ENCODE results near the gene MMD. TPM values are rescaled to one million over a fixed set of nuclear protein-coding genes. Genes with fewer than 3 reads are reported as not detected.
A peak's percentile ranks its signal among the peaks of the same experiment; 100 is the strongest.
"Not testable (repeated sequence)": the region's sequence is repeated elsewhere in the genome, so short reads cannot be mapped to it uniquely, and the experiment has no call there.

MMD gene
- total RNA-seq, 1 donor from 2014 or later = 33.1 TPM

DNA sequence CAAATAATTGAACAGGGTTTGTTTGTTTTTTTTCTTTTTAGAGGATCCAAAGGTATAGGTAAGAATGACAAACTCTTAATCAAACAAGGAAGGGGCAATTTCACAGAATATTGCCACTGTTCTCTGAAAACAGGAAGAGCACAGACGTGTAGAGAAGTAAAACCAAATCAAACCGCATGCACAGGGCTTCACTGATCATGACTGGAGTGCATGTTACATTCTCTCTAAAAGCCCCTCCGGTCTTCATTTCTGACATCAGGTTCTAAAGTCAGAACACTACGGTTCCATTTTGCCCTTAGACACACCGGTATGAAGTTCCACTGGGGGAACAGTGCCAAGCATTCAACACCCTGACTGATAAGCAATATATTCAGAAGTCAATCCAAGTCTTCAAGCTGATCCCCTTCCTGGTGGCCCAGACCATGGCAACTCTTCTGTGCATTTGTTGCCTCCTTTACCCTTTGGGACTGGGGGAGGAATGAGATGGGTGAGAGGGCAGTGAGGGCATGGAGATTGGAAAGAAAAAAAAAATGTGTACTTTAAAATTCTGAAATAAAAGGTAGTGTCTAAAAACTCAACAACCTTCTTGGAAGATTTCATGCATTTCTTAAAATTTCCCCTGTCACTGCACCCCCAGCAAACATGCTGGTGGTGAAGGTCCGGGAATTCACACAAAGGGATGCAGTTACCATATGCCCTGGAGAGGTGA, 1.4 kb downstream of the MMD start:
- DNase-seq (ENCODE audit: low read depth) = no peak

DNA sequence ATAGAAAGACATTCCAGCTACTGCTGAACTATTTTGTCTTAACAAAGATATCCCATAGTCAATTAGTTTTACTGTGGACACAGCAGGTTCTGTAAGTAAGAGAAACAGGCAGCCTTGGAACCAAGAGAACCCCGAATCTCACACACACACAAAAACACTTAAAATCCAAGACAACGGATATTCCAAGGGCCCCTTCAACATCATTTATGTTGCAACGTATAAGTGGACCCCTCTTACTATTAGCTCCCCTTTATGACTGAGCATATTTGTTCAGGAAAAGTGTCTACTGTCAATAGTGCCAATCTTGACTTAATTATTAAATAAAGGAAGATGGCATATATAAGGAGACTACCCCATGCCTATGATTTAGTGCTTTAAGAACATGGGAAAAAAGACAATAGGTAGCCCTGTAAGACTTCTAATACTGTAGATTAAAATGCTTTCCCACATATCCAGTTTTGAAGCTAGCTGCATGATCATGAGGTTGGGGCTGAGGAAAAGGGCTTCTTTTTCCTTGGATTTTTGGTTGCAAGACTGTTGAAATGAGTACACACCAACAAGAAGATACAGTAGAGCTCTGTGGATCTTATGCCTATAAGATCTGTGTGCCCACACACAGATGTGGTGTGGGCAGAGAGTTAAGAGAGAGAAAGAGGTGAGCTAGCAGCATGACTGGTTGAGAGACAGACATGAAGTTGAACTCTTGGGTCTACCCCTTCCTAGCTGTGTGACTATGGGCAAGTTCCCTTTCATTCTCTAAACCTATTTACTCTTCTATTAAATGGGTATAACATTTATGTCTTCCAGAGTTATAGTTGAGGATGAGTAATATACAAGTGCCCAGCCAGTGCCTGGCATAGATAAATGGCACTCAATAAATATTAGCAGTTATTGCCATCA, 3.0 kb downstream of the MMD start:
- DNase-seq (ENCODE audit: low read depth) = no peak

DNA sequence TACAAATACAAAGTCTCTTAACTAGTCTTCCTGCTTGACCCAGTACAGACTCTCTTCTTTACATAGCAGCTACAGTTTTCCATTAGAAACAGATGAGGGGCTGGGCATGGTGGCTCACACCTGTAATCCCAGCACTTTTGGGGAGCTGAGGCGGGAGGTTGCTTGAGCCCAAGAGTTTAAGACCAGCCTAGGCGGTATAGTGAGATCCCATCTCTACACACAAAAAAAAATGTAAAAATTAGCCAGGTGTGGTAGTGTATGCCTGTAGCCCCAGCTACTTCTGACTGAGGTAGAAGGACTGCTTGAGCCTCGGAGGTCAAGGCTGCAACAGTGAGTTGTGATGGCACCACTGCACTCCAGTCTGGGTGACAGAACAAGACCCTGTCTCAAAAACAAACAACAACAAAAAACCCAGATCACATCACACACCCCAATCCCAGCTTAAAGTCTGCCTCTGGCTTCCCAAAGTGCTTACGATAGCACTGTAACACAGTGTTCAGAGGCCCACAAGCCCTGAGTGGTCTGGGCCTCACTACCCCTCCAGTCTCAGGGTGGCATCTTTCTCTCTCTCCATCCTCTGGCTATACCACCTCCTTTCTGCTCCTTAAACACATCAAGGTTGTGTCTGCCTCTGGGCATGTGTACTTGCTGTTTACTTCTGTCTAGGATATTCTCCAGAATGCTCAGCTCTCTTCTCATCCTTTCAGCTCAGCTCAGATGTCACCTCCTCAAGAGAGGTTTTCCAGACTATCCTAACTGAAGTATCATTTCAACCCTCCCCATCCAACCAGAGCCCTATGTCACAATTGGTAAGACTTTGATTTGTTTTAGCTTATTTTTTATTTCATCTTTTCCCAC, 4.0 kb downstream of the MMD start:
- no peak for DNase-seq (ENCODE audit: low read depth)

DNA sequence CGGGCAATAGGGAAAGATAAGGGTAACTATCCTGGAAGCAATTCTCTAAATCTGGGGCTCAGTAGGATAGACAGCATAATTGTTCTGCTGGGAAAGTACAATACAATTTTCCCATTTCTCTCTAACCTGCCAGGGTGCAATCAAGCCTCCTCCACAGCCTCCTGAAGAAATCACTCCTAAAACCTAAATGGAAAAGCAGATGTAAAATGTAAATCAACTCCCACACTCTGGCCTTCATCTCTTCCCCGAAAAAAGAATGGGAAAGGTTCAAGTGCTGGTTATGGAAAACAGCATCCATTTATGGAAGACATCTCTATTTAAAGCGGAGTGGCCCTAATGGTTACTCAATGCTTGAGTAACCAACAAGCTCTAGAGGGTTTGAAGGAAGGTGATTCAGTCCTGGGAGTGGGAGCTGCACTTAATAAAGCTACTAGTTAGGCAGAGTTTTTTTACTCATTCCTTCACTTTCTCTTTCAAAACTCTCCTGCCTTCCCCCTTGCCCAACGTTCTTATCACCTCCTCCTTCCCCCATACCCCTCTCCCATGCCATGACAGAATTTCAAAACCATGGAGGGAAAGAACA, 5.1 kb downstream of the MMD start:
- DNase-seq (ENCODE audit: low read depth) = peak; percentile 83

DNA sequence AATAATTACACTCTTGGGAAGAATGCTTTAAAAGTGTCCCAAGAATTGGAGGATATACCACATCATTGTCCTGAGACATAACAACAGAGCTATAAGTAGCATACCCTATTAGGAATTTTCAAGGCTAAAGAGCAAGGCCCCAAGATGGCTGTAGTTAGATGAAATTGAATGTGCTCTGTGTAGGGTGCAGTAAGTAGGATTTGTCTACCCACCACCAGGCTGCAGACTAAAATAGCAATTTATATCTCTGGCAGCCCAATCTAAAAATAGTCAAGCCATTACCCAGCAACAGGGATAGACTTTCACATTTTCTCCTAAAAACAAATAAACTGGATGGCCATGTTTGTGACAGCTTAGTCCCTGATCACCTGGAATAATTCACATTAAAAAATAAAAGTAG, 5.6 kb downstream of the MMD start:
- DNase-seq (ENCODE audit: low read depth) = no peak

DNA sequence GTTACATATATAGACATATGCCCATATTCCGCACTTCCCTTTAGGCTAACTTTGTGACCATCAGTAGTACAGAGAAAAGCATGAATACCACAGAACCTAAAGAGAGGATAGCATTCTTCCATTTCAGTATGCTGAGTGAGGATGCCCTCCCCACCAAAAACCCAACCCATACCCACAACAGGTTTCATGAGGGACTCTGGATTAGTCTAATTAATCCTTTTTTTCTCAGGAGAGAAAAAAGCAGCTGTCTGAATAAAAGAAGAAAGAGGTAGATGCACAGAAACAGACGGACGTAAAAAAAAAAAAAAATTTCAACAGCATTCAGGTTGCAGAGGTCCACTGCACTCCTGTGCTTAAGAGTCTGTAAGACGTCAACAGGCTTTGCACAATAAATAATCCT, 6.7 kb downstream of the MMD start:
- no peak for DNase-seq (ENCODE audit: low read depth)

DNA sequence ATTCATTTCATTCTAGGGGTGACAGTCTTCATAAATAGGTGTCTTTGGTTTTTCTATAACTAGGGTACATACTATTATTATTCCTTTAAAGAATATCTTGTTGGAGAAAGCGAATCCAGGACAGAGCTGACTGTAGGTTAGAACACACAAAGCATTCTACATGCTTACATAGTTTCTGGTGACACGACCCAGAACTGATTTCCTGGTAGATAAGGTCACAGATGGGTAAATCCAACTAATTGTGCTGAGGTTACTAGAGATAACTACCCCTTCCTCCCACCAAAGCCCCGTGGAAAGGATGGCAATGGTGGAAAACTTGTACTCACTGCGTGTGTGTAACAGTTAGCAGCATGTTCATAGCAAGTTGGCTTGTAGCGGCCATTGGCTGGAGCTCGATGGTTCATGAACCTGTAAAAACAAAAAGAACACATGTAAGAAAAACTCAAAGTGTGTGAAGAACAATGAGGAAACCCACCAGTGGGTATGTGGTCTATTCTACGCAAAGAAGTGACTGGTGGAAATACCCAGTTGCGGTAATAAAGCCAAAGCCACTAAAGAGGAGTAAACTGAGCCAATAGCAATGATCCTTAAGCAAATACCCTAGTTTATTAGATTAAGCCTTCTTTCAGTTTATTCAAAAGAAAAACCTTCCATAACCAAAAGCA, 7.7 kb downstream of the MMD start:
- no peak for DNase-seq (ENCODE audit: low read depth)

DNA sequence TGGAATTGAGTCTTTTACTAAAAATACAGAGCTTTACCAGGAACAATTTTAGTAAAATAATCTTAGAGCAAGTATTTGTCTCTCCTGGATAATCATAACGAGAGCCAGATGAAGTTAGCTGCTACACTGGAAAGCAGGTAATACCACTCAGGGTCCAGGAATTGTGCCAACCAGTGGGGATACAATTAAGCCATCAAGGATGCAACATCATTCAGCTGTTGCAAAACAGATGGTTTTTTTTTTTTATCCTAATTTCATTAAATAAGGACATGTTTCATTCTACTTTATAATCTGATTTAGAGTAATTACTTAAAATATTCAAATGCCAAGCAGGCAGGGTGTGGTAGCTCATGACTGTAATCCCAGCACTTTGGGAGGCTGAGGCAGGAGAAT, 10.2 kb downstream of the MMD start:
- no peak for DNase-seq (ENCODE audit: low read depth)

DNA sequence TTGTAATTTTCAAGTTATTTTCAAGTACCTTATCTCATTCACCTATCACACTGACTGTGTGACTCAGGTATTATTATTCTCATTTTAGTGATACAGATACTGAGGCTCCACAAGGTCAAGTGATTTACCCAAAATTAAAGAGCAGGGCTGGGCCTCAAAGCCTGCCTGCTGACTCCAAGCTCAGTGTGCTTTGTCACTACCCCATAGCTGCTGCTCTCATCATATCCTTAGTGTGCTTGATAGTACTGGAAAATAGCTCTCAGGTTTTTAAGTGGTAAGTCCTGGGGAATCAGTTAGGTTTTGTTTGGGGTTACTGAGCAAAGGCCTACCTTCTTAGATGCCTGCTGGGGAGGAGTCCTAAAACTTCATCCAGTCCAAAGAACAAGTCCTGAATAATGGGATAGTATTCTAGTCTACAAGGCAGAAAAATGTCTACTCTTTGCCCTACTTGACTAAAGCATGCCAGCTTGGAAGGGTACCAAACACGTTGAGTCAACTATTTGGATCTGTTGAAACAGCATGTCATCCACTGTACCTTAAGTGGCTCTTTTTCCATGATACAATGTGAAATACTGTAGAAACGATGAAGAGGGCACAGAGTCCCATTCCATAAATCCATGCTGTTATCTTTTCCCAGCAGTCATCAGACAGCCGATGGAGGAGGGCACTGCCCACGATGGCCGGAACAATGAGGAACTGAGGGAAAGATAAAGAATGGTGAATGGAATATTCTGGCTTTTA, 10.7 kb downstream of the MMD start:
- no peak for DNase-seq (ENCODE audit: low read depth)

DNA sequence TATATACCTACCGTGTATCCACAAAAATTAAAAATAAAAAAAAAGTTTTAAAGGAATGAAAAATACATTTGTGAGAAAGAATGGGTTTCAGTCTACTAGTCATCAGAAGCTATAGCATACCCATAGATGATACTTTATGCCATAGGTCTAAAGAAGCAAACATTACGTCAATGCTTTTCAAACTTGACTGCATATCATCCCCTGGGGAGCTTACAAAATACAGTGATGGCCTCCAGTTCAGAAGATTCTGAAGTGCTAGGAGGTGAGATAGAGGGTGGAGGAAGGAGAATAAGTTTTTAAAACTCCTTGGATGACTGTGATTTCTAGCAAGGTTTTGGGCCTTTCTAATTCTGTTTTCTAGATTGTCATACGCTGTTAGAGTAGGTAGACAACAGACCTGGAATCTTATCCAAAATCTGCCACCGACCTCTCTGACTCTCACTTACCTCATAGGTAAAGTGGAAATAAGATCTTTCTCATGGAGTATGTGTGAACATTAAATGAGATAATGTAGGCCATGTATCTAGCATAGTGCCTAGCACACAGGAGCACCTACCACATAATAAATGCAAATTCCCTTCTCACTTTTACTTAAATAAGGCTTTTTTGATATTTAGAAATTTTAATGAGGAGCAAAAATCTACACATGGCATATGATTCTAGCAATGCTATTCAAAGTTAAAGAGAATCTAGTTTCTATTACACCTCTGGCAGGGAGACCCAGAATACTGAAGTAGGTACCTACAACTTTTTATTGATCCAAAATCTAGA, 12.4 kb downstream of the MMD start:
- no peak for DNase-seq (ENCODE audit: low read depth)

DNA sequence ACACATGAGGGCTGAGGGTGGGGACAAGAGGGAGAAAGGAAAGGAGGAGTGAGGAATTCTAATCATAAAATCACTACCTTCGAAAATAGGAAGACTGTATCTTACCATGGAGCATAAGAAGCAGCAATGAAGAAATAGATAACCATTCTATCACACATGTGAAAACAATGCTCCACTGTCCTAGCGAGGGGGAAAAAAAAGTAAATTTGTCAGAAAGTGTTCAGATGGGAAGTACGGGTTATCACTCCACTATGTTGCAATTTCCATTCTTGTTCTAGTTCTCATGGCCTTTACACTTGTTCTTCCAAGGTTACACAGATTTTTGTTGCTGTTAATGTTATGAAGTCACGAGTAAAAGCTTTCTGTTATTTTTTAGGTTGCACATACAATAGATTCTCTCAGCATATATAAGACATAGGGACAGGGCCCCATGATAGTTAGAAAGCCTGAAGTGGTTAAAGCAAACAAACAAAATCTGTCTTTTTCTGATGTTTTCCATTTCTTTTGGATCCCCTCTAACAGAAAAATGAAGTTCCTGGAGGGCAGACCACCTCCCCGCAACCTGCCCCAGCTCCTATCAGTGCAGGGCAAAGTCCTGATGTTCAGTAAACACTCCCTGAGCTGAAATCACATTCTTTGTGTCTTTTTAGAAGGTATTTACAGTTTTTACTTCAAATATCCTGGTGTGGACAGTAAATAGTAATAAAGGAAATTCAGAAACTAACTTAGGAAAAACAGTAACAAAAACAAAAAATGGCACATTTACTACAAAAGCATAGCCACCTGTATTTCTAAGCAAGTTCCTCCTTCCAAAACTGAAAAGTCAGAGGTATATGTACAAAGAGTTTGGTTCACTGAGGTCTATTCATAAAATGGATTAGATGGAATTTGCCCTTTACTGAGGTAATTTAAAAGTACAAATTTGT, 13.7 kb downstream of the MMD start:
- DNase-seq (ENCODE audit: low read depth) = no peak

DNA sequence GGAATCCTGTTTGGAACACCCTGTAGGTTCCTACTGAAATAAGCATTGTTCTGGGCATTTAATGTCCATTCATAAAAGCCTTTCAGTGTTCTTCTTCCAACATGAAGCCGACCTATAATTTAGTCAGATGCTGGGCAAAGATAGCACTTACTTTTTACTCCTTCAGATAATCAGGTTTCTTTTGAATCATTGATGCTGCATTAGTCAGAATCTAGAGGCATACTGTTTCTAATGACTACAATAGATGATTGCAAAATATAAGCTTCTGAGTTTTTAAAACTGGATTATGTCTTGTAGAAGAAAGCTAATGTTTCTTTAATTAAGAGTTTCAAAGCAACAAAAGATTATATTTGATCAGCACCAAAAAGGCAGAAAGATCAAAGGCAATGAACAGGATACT, 16.0 kb downstream of the MMD start:
- no peak for DNase-seq (ENCODE audit: low read depth)

DNA sequence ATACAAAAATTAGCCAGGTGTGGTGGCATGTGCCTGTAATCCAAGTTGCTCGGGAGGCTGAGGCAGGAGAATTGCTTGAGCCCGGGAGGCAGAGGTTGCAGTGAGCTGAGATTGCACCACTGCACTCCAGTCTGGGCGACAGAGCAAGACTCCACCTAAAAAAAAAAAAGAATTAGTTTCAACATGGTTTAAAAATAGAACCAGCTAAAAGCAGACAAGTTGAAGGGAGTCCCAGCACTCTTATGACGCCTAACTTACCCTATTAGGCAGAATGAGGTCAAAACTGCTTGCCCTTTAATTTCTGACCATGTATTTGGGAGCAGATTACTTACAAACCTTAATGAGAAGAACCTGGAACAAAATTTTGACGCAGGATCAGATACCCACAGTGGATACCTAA, 17.4 kb downstream of the MMD start:
- DNase-seq (ENCODE audit: low read depth) = not testable (repeated sequence)

DNA sequence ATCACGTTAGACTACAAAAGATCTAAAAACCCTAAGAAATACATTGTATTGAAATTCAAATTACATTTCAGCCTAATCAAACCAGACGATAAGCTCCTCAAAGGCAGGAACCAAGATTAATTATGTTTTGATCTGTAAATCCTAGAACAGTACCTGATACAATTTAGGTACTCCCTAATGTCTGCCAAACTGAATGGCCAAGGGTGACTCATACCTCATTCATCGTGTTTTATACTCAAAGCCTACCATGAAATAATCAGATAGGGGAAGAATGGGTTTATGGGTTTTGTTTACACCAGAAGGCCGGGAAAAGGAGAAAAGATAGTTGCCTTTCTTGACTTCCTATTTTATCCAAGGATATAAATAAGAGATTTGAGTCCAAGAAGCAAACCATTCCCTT, 19.3 kb downstream of the MMD start:
- peak; percentile 48 for DNase-seq (ENCODE audit: low read depth)

DNA sequence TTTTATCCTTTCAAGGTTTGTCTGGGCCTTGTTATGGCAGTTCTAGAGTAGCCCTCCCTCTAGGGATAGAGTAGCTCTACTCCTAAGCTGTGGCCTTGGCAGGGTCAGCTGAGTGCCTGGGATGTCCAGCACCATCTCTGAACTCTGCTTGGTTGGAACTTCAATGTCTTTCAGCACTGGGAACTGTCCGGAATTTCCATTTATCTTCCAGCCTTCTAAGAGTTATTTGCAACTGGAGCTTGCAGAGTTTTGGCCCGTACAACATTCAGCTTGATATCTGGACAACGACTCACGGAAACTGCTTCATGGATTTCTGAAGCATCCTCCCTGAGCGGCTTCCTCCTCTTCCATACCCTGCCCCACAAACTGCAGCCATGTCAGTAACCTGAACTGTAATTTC, 22.9 kb downstream of the MMD start:
- no peak for DNase-seq (ENCODE audit: low read depth)

DNA sequence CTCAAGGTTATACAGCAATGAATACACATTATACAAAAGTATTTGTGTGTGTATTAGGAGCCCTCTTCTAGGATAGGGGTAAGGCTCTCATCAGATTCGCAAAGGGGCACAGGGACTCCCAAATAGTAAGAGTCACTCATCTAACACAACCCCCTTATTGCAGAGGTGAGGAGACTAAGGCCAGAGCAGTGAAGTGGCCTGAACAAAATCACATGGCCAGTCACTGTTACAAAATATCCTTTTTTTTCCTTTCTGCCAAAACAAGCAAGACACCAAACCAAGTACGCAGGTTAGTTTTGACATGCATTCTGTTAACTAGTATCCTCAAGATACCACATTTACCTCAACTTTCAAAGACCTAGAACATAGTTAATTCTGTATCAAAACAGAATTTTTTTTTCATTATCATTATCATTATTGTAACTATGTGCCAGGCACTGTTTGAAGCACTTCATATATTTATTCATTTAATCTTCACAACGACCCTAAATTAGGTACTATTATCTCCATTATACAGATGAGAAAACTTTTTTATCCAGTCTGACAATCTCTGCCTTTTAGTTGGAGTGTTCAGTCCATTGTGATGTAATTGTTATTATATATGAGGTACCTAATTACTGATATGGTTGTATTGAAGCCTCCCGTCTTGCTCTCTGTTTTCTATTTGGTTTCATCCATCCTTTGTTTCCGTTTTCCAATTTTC, 25.7 kb downstream of the MMD start:
- DNase-seq (ENCODE audit: low read depth) = no peak

DNA sequence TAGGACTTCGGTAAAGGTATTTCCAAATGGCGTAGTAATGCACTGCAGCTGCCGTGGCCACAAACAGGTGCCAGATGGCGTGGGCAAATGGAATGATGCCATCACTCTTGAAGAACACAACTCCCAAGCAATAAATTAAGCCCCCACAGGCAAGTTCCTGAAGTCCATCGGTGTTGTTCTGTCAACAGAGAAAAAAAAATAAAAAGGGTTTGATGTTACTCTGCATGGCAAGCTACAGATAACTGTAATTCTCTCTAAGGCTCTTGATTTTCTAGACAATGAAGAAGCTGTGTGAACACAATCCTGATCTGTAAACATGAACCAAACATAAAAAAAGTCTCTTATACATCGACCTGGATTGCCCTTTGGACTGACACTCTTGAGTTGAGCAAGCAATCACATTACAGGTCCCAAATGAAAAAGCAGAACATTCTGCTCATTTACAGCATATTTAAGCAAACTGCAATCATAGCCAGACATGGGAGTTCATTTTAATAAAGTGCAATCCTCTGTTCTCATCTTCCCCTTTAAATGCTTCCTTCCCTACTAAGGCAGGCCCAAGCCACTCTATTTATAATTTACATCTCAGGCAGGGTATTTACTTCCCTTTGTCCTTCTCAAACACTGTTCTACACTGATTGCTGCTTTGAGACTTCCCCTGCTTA, 27.1 kb downstream of the MMD start:
- no peak for DNase-seq (ENCODE audit: low read depth)
